ENCODE data around the gene MED4.
"Not testable (repeated sequence)": the region's sequence is repeated elsewhere in the genome, so short reads cannot be mapped to it uniquely, and the experiment has no call there.

The MED4 gene

GRCh38 chr13:48086272-48086671 is 8.6 kb downstream of the MED4 start:
- Histone ChIP-seq H3K27me3 (replicated peaks; ENCODE audit: control insufficient read depth, insufficient read depth, low read length) (no peaks in the 10 kb centered on the region), H3K9ac (ENCODE audit: low read length) (no peak overlapping the region), H3K9me3 (ENCODE audit: control insufficient read depth, low read length) (no peaks in the 10 kb centered on the region), H3K4me1 (ENCODE audit: control insufficient read depth, insufficient read depth, low read length) (peaks cover 4% of the 10 kb centered on the region), H3K4me3 (ENCODE audit: low read length) (no peak overlapping the region), H3K36me3 (ENCODE audit: control insufficient read depth, insufficient read depth, low read length, severe bottlenecking) (peaks cover 47% of the 10 kb centered on the region)
- no peak for DNase-seq (ENCODE audit: low read depth)

DNA sequence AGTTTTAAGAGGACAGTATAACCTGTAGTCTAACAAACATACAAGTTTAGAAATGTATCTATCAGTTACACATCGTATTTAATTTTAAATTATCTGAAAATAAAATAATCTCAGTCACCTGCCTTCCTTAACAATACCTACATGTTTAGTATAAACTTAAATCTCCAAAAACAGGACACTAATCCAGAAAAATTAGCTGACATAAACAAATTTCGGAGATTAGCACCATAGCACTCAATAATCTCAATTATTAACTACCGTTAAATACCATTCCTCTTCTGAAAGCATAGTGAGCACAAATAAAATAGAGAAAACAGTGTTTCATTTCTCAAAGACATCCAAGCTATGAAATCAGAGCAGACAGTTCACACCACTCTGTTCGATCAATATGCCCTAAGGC is 13.2 kb downstream of the MED4 start:
- Histone ChIP-seq H3K4me1 (ENCODE audit: control insufficient read depth, insufficient read depth, low read length) (no peaks in the 10 kb centered on the region), H3K9ac (ENCODE audit: low read length) (no peak overlapping the region), H3K27me3 (replicated peaks; ENCODE audit: control insufficient read depth, insufficient read depth, low read length) (no peaks in the 10 kb centered on the region), H3K9me3 (ENCODE audit: control insufficient read depth, low read length) (no peaks in the 10 kb centered on the region), H3K36me3 (ENCODE audit: control insufficient read depth, insufficient read depth, low read length, severe bottlenecking) (peaks cover 89% of the 10 kb centered on the region), H3K4me3 (ENCODE audit: low read length) (no peak overlapping the region)
- no peak for DNase-seq (ENCODE audit: low read depth)

- DNase-seq (ENCODE audit: low read depth), result no peak
- Histone ChIP-seq H3K4me1 (ENCODE audit: control insufficient read depth, insufficient read depth, low read length) (no peaks in the 10 kb centered on the region), H3K4me3 (ENCODE audit: low read length) (no peak overlapping the region)
These were observed 16.6 kb downstream of the MED4 start for GRCh38 chr13:48078251-48078656.

DNA sequence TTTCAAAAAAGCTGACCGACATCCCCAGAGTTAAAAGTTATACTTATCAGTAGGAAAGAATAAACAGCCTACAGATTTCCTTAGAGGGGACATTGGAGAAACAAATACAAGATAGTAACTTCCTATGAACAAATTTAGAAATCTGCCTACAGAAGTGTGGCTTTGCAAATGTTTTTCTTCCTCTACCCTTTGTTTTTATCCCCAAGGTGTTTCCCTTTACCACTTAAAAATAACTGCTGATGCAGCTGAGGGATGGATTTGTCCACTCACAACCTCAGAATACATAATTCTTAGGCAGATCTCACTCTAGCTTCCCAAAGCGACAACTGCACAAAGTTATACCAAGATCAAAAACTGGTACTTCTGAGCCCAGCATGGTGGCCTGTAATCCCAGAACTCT is 20.9 kb downstream of the MED4 start:
- no peaks in the 10 kb centered on the region for H3K4me1 ChIP-seq (ENCODE audit: control insufficient read depth, insufficient read depth, low read length)
- no peak overlapping the region for H3K9ac ChIP-seq (ENCODE audit: low read length)
- peaks cover 96% of the 10 kb centered on the region for H3K36me3 ChIP-seq (ENCODE audit: control insufficient read depth, insufficient read depth, low read length, severe bottlenecking)
- DNase-seq (ENCODE audit: low read depth), result no peak
- H3K27me3 ChIP-seq (replicated peaks; ENCODE audit: control insufficient read depth, insufficient read depth, low read length), result no peaks in the 10 kb centered on the region
- peaks cover 33% of the 10 kb centered on the region for H3K9me3 ChIP-seq (ENCODE audit: control insufficient read depth, low read length)
- H3K4me3 ChIP-seq (ENCODE audit: low read length), result no peak overlapping the region

More at GRCh38 chr13:48078251-48078656, 16.6 kb downstream of the MED4 start:
- Histone ChIP-seq H3K9me3 (ENCODE audit: control insufficient read depth, low read length) (no peaks in the 10 kb centered on the region), H3K36me3 (ENCODE audit: control insufficient read depth, insufficient read depth, low read length, severe bottlenecking) (peaks cover 92% of the 10 kb centered on the region), H3K27me3 (replicated peaks; ENCODE audit: control insufficient read depth, insufficient read depth, low read length) (no peaks in the 10 kb centered on the region), H3K9ac (ENCODE audit: low read length) (no peak overlapping the region)

DNA sequence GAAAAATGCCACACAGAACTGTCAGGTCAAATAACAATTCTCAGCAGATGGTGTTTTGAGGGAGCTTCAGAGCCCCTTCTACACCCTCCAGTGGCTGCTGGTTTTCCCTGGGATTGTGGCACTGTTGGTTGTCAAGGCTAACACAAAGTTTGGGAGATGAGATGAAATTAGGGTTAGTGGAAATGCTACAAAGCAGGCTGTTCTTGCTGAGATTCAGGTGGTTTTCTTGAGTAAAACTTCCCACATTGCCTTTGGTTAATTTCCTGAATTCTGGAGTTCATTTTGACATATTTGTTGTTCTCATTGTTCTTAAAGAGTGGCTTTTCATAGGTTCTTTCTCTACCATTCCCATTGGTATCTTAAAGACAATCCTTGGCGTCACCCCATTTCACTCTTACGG is 22.1 kb downstream of the MED4 start:
- no peak overlapping the region for H3K9ac ChIP-seq (ENCODE audit: low read length)
- H3K36me3 ChIP-seq (ENCODE audit: control insufficient read depth, insufficient read depth, low read length, severe bottlenecking), result peaks cover 96% of the 10 kb centered on the region
- no peak overlapping the region for H3K4me3 ChIP-seq (ENCODE audit: low read length)
- H3K27me3 ChIP-seq (replicated peaks; ENCODE audit: control insufficient read depth, insufficient read depth, low read length), result no peaks in the 10 kb centered on the region
- no peak for DNase-seq (ENCODE audit: low read depth)
- H3K9me3 ChIP-seq (ENCODE audit: control insufficient read depth, low read length), result peaks cover 45% of the 10 kb centered on the region
- no peaks in the 10 kb centered on the region for H3K4me1 ChIP-seq (ENCODE audit: control insufficient read depth, insufficient read depth, low read length)

DNA sequence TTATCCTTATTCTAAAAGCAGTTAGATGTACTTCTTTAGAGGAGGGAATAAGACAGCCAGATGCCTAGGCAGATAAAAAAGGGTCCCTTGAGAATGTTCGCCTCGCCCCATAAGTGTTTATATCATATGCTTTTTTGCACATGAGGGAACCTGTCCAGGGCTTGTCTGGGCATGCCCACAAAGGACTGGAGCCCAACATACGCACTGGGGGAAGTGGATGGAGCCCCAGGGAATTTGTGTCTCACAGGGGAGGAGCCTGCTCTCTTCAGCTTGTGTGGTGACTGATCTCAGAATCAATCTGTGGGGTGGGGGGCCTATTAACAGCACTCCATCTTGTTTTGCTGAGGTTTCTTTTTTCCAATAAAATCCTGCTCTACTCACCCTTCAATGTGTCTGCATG is 22.6 kb downstream of the MED4 start:
- DNase-seq (ENCODE audit: low read depth), result no peak
- H3K9ac ChIP-seq (ENCODE audit: low read length), result no peak overlapping the region
- H3K4me3 ChIP-seq (ENCODE audit: low read length), result no peak overlapping the region
- no peaks in the 10 kb centered on the region for H3K27me3 ChIP-seq (replicated peaks; ENCODE audit: control insufficient read depth, insufficient read depth, low read length)
- H3K4me1 ChIP-seq (ENCODE audit: control insufficient read depth, insufficient read depth, low read length), result no peaks in the 10 kb centered on the region
- H3K36me3 ChIP-seq (ENCODE audit: control insufficient read depth, insufficient read depth, low read length, severe bottlenecking), result peaks cover 97% of the 10 kb centered on the region
- peaks cover 49% of the 10 kb centered on the region for H3K9me3 ChIP-seq (ENCODE audit: control insufficient read depth, low read length)

DNA sequence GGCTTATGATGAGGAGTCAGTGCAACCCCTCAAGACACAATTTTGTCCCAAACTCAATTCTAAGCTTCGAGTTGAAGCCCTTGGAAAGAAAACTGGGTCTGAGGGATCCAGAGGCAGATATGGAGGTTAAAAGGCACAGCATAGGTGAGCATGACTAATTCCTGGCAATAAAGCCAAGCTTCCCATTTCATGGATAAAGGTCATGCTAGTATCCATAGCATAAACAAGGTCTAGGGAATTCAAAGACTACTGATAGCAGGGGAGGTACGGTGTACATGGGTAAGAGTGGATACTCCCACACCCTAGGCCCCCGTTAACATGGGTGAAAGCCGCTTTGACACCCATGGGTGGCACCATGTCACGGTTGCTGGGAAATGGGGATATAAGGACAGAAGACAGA is 24.0 kb downstream of the MED4 start:
- H3K4me3 ChIP-seq (ENCODE audit: low read length), result no peak overlapping the region
- no peaks in the 10 kb centered on the region for H3K27me3 ChIP-seq (replicated peaks; ENCODE audit: control insufficient read depth, insufficient read depth, low read length)
- H3K4me1 ChIP-seq (ENCODE audit: control insufficient read depth, insufficient read depth, low read length), result no peaks in the 10 kb centered on the region
- peaks cover 97% of the 10 kb centered on the region for H3K36me3 ChIP-seq (ENCODE audit: control insufficient read depth, insufficient read depth, low read length, severe bottlenecking)
- no peak overlapping the region for H3K9ac ChIP-seq (ENCODE audit: low read length)
- peaks cover 53% of the 10 kb centered on the region for H3K9me3 ChIP-seq (ENCODE audit: control insufficient read depth, low read length)
- no peak for DNase-seq (ENCODE audit: low read depth)

GRCh38 chr13:48069573-48069972 is 25.3 kb downstream of the MED4 start:
- no peaks in the 10 kb centered on the region for H3K27me3 ChIP-seq (replicated peaks; ENCODE audit: control insufficient read depth, insufficient read depth, low read length)
- no peaks in the 10 kb centered on the region for H3K4me1 ChIP-seq (ENCODE audit: control insufficient read depth, insufficient read depth, low read length)
- peaks cover 92% of the 10 kb centered on the region for H3K36me3 ChIP-seq (ENCODE audit: control insufficient read depth, insufficient read depth, low read length, severe bottlenecking)
- no peak overlapping the region for H3K9ac ChIP-seq (ENCODE audit: low read length)
- DNase-seq (ENCODE audit: low read depth), result no peak
- peaks cover 53% of the 10 kb centered on the region for H3K9me3 ChIP-seq (ENCODE audit: control insufficient read depth, low read length)
- peak overlapping the region; percentile 33 for H3K4me3 ChIP-seq (ENCODE audit: low read length)

DNA sequence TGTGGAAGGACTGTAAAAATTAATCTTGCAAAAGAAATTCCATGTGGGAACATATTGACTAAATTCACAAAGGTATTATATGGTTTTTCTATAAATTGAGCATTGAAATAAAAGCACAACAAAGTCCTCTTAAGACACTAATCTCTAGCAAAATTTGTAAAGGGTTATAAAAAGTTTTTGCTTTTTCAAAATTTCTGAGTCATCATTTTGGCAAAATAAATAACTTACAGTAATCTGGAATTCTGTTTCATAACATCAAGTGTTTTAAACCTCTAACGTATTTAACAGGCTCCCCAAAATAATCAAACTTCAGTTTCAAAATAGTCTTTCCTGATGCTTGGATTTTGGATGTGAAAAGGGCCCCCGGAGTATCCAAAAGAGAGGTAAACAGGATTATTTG is 26.0 kb downstream of the MED4 start:
- peaks cover 53% of the 10 kb centered on the region for H3K9me3 ChIP-seq (ENCODE audit: control insufficient read depth, low read length)
- H3K9ac ChIP-seq (ENCODE audit: low read length), result no peak overlapping the region
- no peaks in the 10 kb centered on the region for H3K4me1 ChIP-seq (ENCODE audit: control insufficient read depth, insufficient read depth, low read length)
- peaks cover 86% of the 10 kb centered on the region for H3K36me3 ChIP-seq (ENCODE audit: control insufficient read depth, insufficient read depth, low read length, severe bottlenecking)
- DNase-seq (ENCODE audit: low read depth), result no peak
- peak overlapping the region; percentile 55 for H3K4me3 ChIP-seq (ENCODE audit: low read length)
- H3K27me3 ChIP-seq (replicated peaks; ENCODE audit: control insufficient read depth, insufficient read depth, low read length), result no peaks in the 10 kb centered on the region

DNA sequence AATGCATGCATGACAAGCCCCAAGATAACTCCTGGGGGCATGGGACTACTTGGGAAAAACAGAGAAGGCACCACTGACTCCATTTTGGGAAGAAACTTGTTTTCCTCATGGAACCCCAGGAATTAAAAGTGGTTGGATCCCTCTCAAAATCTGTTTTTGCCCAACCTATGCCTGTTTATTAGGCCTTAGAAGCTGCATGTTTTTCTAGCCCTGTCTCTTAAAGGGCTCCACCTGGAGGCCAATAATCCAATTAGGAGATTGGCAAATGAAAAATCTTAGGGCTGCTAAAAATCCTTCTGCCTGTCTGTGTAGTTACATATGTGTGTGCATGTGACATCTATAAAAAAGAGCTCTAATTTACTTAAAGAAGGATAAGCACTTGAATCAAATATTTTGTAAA is 26.9 kb downstream of the MED4 start:
- H3K9ac ChIP-seq (ENCODE audit: low read length), result no peak overlapping the region
- peaks cover 53% of the 10 kb centered on the region for H3K9me3 ChIP-seq (ENCODE audit: control insufficient read depth, low read length)

GRCh38 chr13:48066310-48066989 is 28.5 kb downstream of the MED4 start:
- no peak for DNase-seq (ENCODE audit: low read depth)
- H3K9me3 ChIP-seq (ENCODE audit: control insufficient read depth, low read length), result peaks cover 45% of the 10 kb centered on the region
- no peak overlapping the region for H3K4me3 ChIP-seq (ENCODE audit: low read length)
- no peak overlapping the region for H3K9ac ChIP-seq (ENCODE audit: low read length)
- no peaks in the 10 kb centered on the region for H3K27me3 ChIP-seq (replicated peaks; ENCODE audit: control insufficient read depth, insufficient read depth, low read length)
- H3K36me3 ChIP-seq (ENCODE audit: control insufficient read depth, insufficient read depth, low read length, severe bottlenecking), result peaks cover 64% of the 10 kb centered on the region
- H3K4me1 ChIP-seq (ENCODE audit: control insufficient read depth, insufficient read depth, low read length), result no peaks in the 10 kb centered on the region

More for the DNA sequence above, 26.9 kb downstream of the MED4 start:
- no peak overlapping the region for H3K4me3 ChIP-seq (ENCODE audit: low read length)
- peaks cover 77% of the 10 kb centered on the region for H3K36me3 ChIP-seq (ENCODE audit: control insufficient read depth, insufficient read depth, low read length, severe bottlenecking)
- DNase-seq (ENCODE audit: low read depth), result no peak
- no peaks in the 10 kb centered on the region for H3K4me1 ChIP-seq (ENCODE audit: control insufficient read depth, insufficient read depth, low read length)
- H3K27me3 ChIP-seq (replicated peaks; ENCODE audit: control insufficient read depth, insufficient read depth, low read length), result no peaks in the 10 kb centered on the region

GRCh38 chr13:48059951-48060350 is 35.0 kb downstream of the MED4 start:
- H3K27me3 ChIP-seq (replicated peaks; ENCODE audit: control insufficient read depth, insufficient read depth, low read length); H3K4me1 ChIP-seq (ENCODE audit: control insufficient read depth, insufficient read depth, low read length); DNase-seq (ENCODE audit: low read depth); H3K36me3 ChIP-seq (ENCODE audit: control insufficient read depth, insufficient read depth, low read length, severe bottlenecking); H3K9ac ChIP-seq (ENCODE audit: low read length); H3K9me3 ChIP-seq (ENCODE audit: control insufficient read depth, low read length); H3K4me3 ChIP-seq (ENCODE audit: low read length): not testable (repeated sequence)

Data from adipocyte (in vitro differentiated cells).